ENCODE data around the gene LCE3A. TPM values are rescaled to one million over a fixed set of nuclear protein-coding genes. Genes with fewer than 3 reads are reported as not detected.
"Not testable (repeated sequence)": the region's sequence is repeated elsewhere in the genome, so short reads cannot be mapped to it uniquely, and the experiment has no call there.

LCE3A gene
- total and polyA plus RNA-seq, 4 donors: not detected

DNA sequence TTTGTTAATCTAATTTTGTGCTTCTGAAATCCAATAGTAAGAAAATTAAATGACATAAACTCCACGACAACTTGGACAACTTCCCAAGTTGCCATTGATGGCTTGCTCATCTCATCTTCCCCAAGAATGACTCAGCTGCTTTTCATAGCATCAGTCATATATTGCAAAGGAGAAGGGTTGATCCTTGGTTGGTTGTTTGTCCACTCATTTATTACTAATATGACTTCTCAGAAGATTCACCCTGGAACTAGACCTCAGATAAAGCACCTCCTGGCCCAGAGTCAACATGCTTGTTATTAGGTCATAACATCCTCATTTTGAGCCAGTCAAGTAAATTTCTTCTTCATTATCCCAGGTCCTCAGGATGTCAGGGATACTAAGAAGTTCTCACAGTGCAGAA lies 40.3 kb downstream of the LCE3A start:
- H3K4me1 ChIP-seq (ENCODE audit: control insufficient read depth in 4 of 4, insufficient read depth in 4 of 4, low read length in 3 of 4): no peaks in the 10 kb centered on the region
- TF ChIP-seq, protein P1, sequence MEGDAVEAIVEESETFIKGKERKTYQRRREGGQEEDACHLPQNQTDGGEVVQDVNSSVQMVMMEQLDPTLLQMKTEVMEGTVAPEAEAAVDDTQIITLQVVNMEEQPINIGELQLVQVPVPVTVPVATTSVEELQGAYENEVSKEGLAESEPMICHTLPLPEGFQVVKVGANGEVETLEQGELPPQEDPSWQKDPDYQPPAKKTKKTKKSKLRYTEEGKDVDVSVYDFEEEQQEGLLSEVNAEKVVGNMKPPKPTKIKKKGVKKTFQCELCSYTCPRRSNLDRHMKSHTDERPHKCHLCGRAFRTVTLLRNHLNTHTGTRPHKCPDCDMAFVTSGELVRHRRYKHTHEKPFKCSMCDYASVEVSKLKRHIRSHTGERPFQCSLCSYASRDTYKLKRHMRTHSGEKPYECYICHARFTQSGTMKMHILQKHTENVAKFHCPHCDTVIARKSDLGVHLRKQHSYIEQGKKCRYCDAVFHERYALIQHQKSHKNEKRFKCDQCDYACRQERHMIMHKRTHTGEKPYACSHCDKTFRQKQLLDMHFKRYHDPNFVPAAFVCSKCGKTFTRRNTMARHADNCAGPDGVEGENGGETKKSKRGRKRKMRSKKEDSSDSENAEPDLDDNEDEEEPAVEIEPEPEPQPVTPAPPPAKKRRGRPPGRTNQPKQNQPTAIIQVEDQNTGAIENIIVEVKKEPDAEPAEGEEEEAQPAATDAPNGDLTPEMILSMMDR (IDR thresholded peaks at IDR 0.05; ENCODE audit: low read depth, low read length, missing input control): no peak
- TF ChIP-seq, protein P2, sequence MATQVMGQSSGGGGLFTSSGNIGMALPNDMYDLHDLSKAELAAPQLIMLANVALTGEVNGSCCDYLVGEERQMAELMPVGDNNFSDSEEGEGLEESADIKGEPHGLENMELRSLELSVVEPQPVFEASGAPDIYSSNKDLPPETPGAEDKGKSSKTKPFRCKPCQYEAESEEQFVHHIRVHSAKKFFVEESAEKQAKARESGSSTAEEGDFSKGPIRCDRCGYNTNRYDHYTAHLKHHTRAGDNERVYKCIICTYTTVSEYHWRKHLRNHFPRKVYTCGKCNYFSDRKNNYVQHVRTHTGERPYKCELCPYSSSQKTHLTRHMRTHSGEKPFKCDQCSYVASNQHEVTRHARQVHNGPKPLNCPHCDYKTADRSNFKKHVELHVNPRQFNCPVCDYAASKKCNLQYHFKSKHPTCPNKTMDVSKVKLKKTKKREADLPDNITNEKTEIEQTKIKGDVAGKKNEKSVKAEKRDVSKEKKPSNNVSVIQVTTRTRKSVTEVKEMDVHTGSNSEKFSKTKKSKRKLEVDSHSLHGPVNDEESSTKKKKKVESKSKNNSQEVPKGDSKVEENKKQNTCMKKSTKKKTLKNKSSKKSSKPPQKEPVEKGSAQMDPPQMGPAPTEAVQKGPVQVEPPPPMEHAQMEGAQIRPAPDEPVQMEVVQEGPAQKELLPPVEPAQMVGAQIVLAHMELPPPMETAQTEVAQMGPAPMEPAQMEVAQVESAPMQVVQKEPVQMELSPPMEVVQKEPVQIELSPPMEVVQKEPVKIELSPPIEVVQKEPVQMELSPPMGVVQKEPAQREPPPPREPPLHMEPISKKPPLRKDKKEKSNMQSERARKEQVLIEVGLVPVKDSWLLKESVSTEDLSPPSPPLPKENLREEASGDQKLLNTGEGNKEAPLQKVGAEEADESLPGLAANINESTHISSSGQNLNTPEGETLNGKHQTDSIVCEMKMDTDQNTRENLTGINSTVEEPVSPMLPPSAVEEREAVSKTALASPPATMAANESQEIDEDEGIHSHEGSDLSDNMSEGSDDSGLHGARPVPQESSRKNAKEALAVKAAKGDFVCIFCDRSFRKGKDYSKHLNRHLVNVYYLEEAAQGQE (IDR thresholded peaks at IDR 0.05): no peak
- no peak for TF ChIP-seq SP1 (IDR thresholded peaks at IDR 0.05)
- no peak for TF ChIP-seq YY1 (IDR thresholded peaks at IDR 0.05)
- no peak for TF ChIP-seq MAX (IDR thresholded peaks at IDR 0.05)
- TF ChIP-seq FOXA1 (IDR thresholded peaks at IDR 0.05): no peak
- TF ChIP-seq HNF4G (IDR thresholded peaks at IDR 0.05): no peak
- no peak for TF ChIP-seq HNF4A (conservative IDR thresholded peaks at IDR 0.05)
- TF ChIP-seq EGR1 (IDR thresholded peaks at IDR 0.05; ENCODE audit: low read depth in 2 of 2): no peak
- WGBS: 77% methylated on average over 1 of the region's 1 CpG
- peaks cover 0 to 14% (median 0%) of the 10 kb centered on the region in 4 donors for H3K27me3 ChIP-seq (ENCODE audit: control insufficient read depth in 4 of 4, insufficient read depth in 4 of 4, low read length in 3 of 4)
- H3K9me3 ChIP-seq (ENCODE audit: control insufficient read depth in 4 of 4, low read length in 3 of 4): no peaks in the 10 kb centered on the region
- H3K36me3 ChIP-seq (ENCODE audit: control insufficient read depth in 4 of 4, insufficient read depth in 3 of 4, low read depth in 1 of 4, low read length in 3 of 4): no peaks in the 10 kb centered on the region
- H3K9ac ChIP-seq (ENCODE audit: low read depth in 1 of 2, low read length in 2 of 2): no peak overlapping the region
- H3K4me3 ChIP-seq (ENCODE audit: low read depth in 1 of 3, low read length in 3 of 3): no peak overlapping the region
- no peak for DNase-seq (ENCODE audit: low spot score)
- no peak overlapping the region for H3K27ac ChIP-seq (ENCODE audit: low read depth in 1 of 2, low read length in 2 of 2)

- WGBS: 69% methylated on average over 4 of the region's 4 CpGs
- H3K4me3 ChIP-seq (ENCODE audit: low read depth in 1 of 3, low read length in 3 of 3): no peak within 1 kb of the TSS
- no peak for DNase-seq (ENCODE audit: low spot score)
- H3K27ac ChIP-seq (ENCODE audit: low read depth in 1 of 2, low read length in 2 of 2): no peak within 1 kb of the TSS
- peaks cover 0 to 14% (median 0%) of the 10 kb centered on the region in 4 donors for H3K27me3 ChIP-seq (ENCODE audit: control insufficient read depth in 4 of 4, insufficient read depth in 4 of 4, low read length in 3 of 4)
- peaks cover 0 to 1% (median 0%) of the 10 kb centered on the region in 4 donors for H3K9me3 ChIP-seq (ENCODE audit: control insufficient read depth in 4 of 4, low read length in 3 of 4)
- H3K36me3 ChIP-seq (ENCODE audit: control insufficient read depth in 4 of 4, insufficient read depth in 3 of 4, low read depth in 1 of 4, low read length in 3 of 4): no peaks in the 10 kb centered on the region
- no peak for TF ChIP-seq FOXA2 (IDR thresholded peaks at IDR 0.05)
- no peak for TF ChIP-seq HNF4A (conservative IDR thresholded peaks at IDR 0.05)
- TF ChIP-seq HNF4G (IDR thresholded peaks at IDR 0.05): no peak
- no peak for TF ChIP-seq ATF3 (IDR thresholded peaks at IDR 0.05)
- no peak for TF ChIP-seq EGR1 (IDR thresholded peaks at IDR 0.05; ENCODE audit: low read depth in 2 of 2)
- no peak for TF ChIP-seq SP1 (IDR thresholded peaks at IDR 0.05)
- TF ChIP-seq ZBTB33 (IDR thresholded peaks at IDR 0.05): no peak
- TF ChIP-seq JUND (IDR thresholded peaks at IDR 0.05): no peak
- no peak for TF ChIP-seq RXRA (IDR thresholded peaks at IDR 0.05)
- no peak within 1 kb of the TSS for H3K9ac ChIP-seq (ENCODE audit: low read depth in 1 of 2, low read length in 2 of 2)
- no peaks in the 10 kb centered on the region for H3K4me1 ChIP-seq (ENCODE audit: control insufficient read depth in 4 of 4, insufficient read depth in 4 of 4, low read length in 3 of 4)
These were observed 42.5 kb downstream of the LCE3A start, which contains the start of gene LCE3D for GRCh38 chr1:152580433-152580832. LCE3D (minus strand) TSS chr1:152580516; CDS start chr1:152579936, 580 bp downstream.

DNA sequence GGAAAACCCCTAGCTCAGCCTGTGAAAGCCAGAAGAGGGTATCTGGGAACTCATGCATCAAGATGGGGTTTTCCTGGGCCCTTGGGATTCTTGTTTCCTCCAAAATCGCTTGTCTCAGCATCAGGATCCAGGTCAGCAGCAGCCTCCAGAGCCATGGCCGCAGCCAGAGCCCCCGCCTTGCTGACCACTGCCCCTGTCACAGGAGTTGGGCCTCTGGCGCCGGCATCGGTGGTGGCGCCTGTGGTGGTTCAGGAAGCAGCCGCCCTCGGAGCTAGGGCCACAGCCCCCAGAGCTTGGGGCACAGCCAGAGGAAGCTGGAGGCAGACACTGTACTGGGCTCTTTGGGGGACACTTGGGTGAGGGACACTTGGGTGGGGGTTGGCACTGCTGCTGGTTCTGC lies 43.4 kb downstream of the LCE3A start:
- not testable (repeated sequence) for H3K4me3 ChIP-seq (ENCODE audit: low read depth in 1 of 3, low read length in 3 of 3); H3K36me3 ChIP-seq (ENCODE audit: control insufficient read depth in 4 of 4, insufficient read depth in 3 of 4, low read depth in 1 of 4, low read length in 3 of 4); H3K9me3 ChIP-seq (ENCODE audit: control insufficient read depth in 4 of 4, low read length in 3 of 4); H3K27ac ChIP-seq (ENCODE audit: low read depth in 1 of 2, low read length in 2 of 2); H3K4me1 ChIP-seq (ENCODE audit: control insufficient read depth in 4 of 4, insufficient read depth in 4 of 4, low read length in 3 of 4); DNase-seq (ENCODE audit: low spot score); H3K9ac ChIP-seq (ENCODE audit: low read depth in 1 of 2, low read length in 2 of 2)
- H3K27me3 ChIP-seq (ENCODE audit: control insufficient read depth in 4 of 4, insufficient read depth in 4 of 4, low read length in 3 of 4): peaks cover 0 to 14% (median 0%) of the 10 kb centered on the region in 4 donors
- 87% methylated on average over 9 of the region's 9 CpGs for WGBS

Measured in liver (tissue), 9 donors.